Brain microvascular endothelial cell (primary cell): ENCODE data around the gene TRA2A.
"Not testable (repeated sequence)": the region's sequence is repeated elsewhere in the genome, so short reads cannot be mapped to it uniquely, and the experiment has no call there.

Experiments used
- DNase-seq: peaks from one replicate; pipeline ENCODE4 v3.0.0-alpha.2; 2020
- H3K27ac ChIP-seq: fragments of 250-450 bp; sonication (Bioruptor Pico); 2 replicates; pipeline ENCODE4 v1.5.1; 2020; ENCODE audit warnings: mild to moderate bottlenecking, moderate library complexity
- H3K27me3 ChIP-seq: fragments of 250-450 bp; sonication (Bioruptor Pico); replicated peaks from 2 replicates; pipeline ENCODE4 v1.5.1; 2020; ENCODE audit warnings: mild to moderate bottlenecking
- H3K36me3 ChIP-seq: fragments of 250-450 bp; sonication (Bioruptor Pico); replicated peaks from 2 replicates; pipeline ENCODE4 v1.5.1; 2020; ENCODE audit warnings: mild to moderate bottlenecking
- H3K4me3 ChIP-seq: 2 replicates; pipeline ENCODE4 v1.5.1; 2011; ENCODE audit warnings: low read depth, mild to moderate bottlenecking, control low read depth, low read length, moderate library complexity
- in situ Hi-C: cut with HindIII; loops from 2 replicates; pipeline ENCODE4 v1.10.0; 2017; ENCODE audit warnings: low sequenced_read_pairs, low pct_ligation_motif_present
- TF ChIP-seq, protein P1 (sequence below): IDR thresholded peaks from 2 replicates; pipeline ENCODE4 v1.5.1; 2011; ENCODE audit warnings: low read depth, mild to moderate bottlenecking, moderate library complexity, low read length, control low read depth, inconsistent platforms; ENCODE audit errors: missing control alignments

The TRA2A gene

GRCh38 chr7:23490357-23491135 is 41.2 kb downstream of the TRA2A start:
- in situ Hi-C loops = no loop called here
- Histone ChIP-seq H3K4me3 (peak overlapping the region; percentile 53), H3K27me3 (no peaks in the 10 kb centered on the region), H3K27ac (peak overlapping the region; percentile 48), H3K36me3 (no peaks in the 10 kb centered on the region)
- TF ChIP-seq, protein P1, sequence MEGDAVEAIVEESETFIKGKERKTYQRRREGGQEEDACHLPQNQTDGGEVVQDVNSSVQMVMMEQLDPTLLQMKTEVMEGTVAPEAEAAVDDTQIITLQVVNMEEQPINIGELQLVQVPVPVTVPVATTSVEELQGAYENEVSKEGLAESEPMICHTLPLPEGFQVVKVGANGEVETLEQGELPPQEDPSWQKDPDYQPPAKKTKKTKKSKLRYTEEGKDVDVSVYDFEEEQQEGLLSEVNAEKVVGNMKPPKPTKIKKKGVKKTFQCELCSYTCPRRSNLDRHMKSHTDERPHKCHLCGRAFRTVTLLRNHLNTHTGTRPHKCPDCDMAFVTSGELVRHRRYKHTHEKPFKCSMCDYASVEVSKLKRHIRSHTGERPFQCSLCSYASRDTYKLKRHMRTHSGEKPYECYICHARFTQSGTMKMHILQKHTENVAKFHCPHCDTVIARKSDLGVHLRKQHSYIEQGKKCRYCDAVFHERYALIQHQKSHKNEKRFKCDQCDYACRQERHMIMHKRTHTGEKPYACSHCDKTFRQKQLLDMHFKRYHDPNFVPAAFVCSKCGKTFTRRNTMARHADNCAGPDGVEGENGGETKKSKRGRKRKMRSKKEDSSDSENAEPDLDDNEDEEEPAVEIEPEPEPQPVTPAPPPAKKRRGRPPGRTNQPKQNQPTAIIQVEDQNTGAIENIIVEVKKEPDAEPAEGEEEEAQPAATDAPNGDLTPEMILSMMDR = no peak
- no peak for DNase-seq

DNA sequence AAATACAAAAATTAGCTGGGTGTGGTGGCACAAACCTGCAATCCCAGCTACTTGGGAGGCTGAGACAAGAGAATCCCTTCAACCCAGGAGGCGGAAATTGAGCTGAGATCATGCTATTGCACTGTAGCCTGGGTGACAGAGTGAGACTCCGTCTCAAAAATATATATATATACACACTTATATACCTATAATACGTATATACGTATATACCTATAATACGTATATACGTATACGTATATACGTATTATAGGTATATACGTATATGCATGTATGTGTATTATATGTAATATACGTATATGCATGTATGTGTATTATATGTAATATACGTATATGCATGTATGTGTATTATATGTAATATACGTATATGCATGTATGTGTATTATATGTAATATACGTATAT is 43.1 kb downstream of the TRA2A start:
- in situ Hi-C loops, DNase-seq, H3K4me3 ChIP-seq, H3K27me3 ChIP-seq, H3K27ac ChIP-seq, H3K36me3 ChIP-seq: not testable (repeated sequence)

GRCh38 chr7:23487670-23488069 is 44.1 kb downstream of the TRA2A start:
- in situ Hi-C loops = no loop called here
- DNase-seq = no peak
- no peak overlapping the region for H3K27ac ChIP-seq
- H3K36me3 ChIP-seq = no peaks in the 10 kb centered on the region
- TF ChIP-seq, protein P1 = no peak
- H3K4me3 ChIP-seq = no peak overlapping the region
- H3K27me3 ChIP-seq = no peaks in the 10 kb centered on the region

DNA sequence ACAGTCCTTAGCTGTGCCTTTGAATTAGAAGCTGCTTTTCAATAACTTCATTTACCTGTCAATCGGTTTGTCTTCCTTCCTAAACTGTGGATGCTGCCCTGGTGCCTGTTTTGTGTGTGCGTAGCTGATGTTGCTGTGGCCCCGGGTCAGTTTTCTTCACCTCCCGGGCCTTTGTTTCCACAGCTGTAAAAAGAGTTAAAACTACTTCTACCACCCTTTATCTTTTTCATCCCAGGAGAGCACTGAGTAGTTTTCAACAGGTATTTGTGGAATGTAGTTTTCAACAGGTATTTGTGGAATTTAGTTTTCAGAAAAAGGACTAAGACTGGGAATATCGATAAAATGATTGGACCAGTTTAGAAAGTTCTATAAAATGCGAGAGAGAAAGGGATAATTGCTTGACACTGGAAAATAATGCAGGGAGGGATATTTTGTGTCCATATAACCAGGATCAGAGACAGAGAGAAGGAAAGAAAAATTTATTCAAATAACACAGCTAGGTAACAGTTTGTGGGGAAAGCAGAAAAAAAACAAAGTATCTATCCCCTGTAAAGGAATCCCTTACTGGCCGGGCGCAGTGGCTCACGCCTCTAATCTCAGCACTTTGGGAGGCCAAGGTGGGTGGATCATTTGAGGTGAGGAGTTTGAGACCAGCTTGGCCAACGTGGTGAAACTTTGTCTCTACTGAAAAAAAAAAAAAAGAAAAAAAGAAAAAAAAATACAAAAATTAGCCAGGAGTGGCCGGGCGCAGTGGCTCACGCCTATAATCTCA is 45.6 kb downstream of the TRA2A start:
- no peak for DNase-seq
- Histone ChIP-seq H3K4me3 (no peak overlapping the region), H3K27me3 (no peaks in the 10 kb centered on the region), H3K27ac (no peak overlapping the region), H3K36me3 (no peaks in the 10 kb centered on the region)
- TF ChIP-seq, protein P1 = no peak
- in situ Hi-C loops = no loop called here

DNA sequence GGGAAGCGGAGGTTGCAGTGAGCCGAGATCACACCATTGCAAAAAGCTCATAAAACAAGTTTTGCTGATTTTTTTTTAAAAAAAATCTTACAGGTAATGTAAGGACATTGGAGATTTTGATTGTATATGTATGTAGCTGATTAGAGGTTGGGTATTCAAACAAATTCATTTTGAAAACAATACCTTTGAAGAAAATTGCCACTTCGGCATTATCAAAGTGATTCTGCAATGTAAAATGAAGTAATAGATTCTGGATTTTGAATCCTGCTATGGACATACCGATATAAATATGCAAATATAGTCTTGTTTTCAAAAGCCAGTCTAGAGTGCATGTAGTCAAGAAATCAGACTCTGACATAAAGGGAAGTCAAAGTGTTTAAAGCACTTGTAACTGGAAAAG is 49.1 kb downstream of the TRA2A start:
- TF ChIP-seq, protein P1 = no peak
- Histone ChIP-seq H3K36me3 (no peaks in the 10 kb centered on the region), H3K27me3 (no peaks in the 10 kb centered on the region), H3K4me3 (no peak overlapping the region), H3K27ac (no peak overlapping the region)
- in situ Hi-C loops = no loop called here
- DNase-seq = no peak

- H3K27ac ChIP-seq = no peak overlapping the region
- no peak for DNase-seq
- no peaks in the 10 kb centered on the region for H3K36me3 ChIP-seq
- TF ChIP-seq, protein P1 = no peak
- H3K4me3 ChIP-seq = no peak overlapping the region
- H3K27me3 ChIP-seq = no peaks in the 10 kb centered on the region
- in situ Hi-C loops = no loop called here
Measured at GRCh38 chr7:23477962-23478866, 53.6 kb downstream of the TRA2A start.
